ENCODE results near the gene PRR14L. TPM values are rescaled to one million over a fixed set of nuclear protein-coding genes. Genes with fewer than 3 reads are reported as not detected.

The PRR14L gene
- total RNA-seq, 1 experiment from 2014 or later = 43.9 TPM

GRCh38 chr22:31750365-31751284 is 693 bp upstream of the PRR14L start:
- ChIA-PET CTCF (interaction anchor here (1.2 kb wide), 1 partner anchor 220 kb away, joined by 8 read pairs; no protein-coding TSS in a partner anchor), POLR2A (ENCODE audit: unreplicated experiment) (no interaction called here)
- DNase-seq = no peak
- H3K27ac ChIP-seq = peak overlapping the region; percentile 73; the same call in 1 of the 2 replicates
- intact Hi-C loops (cut with micrococcal nuclease; ENCODE audit: unreplicated experiment) = loop anchor here (1.0 to 5.0 kb wide), 4 partner anchors 50 to 254 kb away; partner anchors contain the start of gene SFI1
- no peaks in the 10 kb centered on the region for H3K9me3 ChIP-seq (ENCODE audit: insufficient read depth, low read depth)
- peak overlapping the region; percentile 87 for H3K4me2 ChIP-seq
- peak overlapping the region; percentile 86; the same call in 1 of the 2 replicates for H3K4me3 ChIP-seq
- peak overlapping the region; percentile 79 for H2AFZ ChIP-seq
- peaks cover 49% of the 10 kb centered on the region for H3K4me1 ChIP-seq (replicated peaks; ENCODE audit: insufficient read depth)
- no peak for TF ChIP-seq CTCF (conservative IDR thresholded peaks at IDR 0.05)
- no peak for TF ChIP-seq EZH2 (IDR thresholded peaks at IDR 0.05; ENCODE audit: low read depth)
- no peaks in the 10 kb centered on the region for H3K9me2 ChIP-seq (ENCODE audit: insufficient read depth)
- peaks cover 25% of the 10 kb centered on the region for H3F3A ChIP-seq (ENCODE audit: insufficient read depth, low read depth)
- no peaks in the 10 kb centered on the region for H4K20me1 ChIP-seq (ENCODE audit: insufficient read depth)
- peaks cover 56% of the 10 kb centered on the region for H3K79me2 ChIP-seq (ENCODE audit: low read depth)
- H3K27me3 ChIP-seq (ENCODE audit: insufficient read depth, low read depth) = no peaks in the 10 kb centered on the region
- peaks cover 4% of the 10 kb centered on the region; the same call in 1 of the 2 replicates for H3K36me3 ChIP-seq (ENCODE audit: low read depth)
- BruUV-seq (replicated peaks) = no TSS peak

- H3K9me2 ChIP-seq (ENCODE audit: insufficient read depth) = no peaks in the 10 kb centered on the region
- TF ChIP-seq EZH2 (IDR thresholded peaks at IDR 0.05; ENCODE audit: low read depth) (no peak), CTCF (conservative IDR thresholded peaks at IDR 0.05) (no peak)
- H3K36me3 ChIP-seq (ENCODE audit: low read depth) = peaks cover 4% of the 10 kb centered on the region; the same call in 1 of the 2 replicates
- no peaks in the 10 kb centered on the region for H3K9me3 ChIP-seq (ENCODE audit: insufficient read depth, low read depth)
- peaks cover 18% of the 10 kb centered on the region for H3F3A ChIP-seq (ENCODE audit: insufficient read depth, low read depth)
- ChIA-PET CTCF (no interaction called here), POLR2A (ENCODE audit: unreplicated experiment) (interaction anchor here (0.6 kb wide), 1 partner anchor 27 kb away, joined by 4 read pairs; no protein-coding TSS in a partner anchor)
- peak overlapping the region; percentile 86 for H3K4me3 ChIP-seq
- DNase-seq = no peak
- intact Hi-C loops (cut with micrococcal nuclease; ENCODE audit: unreplicated experiment) = no loop called here
- H2AFZ ChIP-seq = no peak overlapping the region
- H4K20me1 ChIP-seq (ENCODE audit: insufficient read depth) = no peaks in the 10 kb centered on the region
- peak overlapping the region; percentile 84 for H3K4me2 ChIP-seq
- H3K27ac ChIP-seq = no peak overlapping the region
- H3K79me2 ChIP-seq (ENCODE audit: low read depth) = peaks cover 55% of the 10 kb centered on the region
- H3K4me1 ChIP-seq (replicated peaks; ENCODE audit: insufficient read depth) = peaks cover 34% of the 10 kb centered on the region
- no TSS peak for BruUV-seq (replicated peaks)
- no peaks in the 10 kb centered on the region for H3K27me3 ChIP-seq (ENCODE audit: insufficient read depth, low read depth)
Measured at GRCh38 chr22:31748490-31748889, 1.4 kb downstream of the PRR14L start.

- H3K4me1 ChIP-seq (replicated peaks; ENCODE audit: insufficient read depth) = peaks cover 25% of the 10 kb centered on the region
- no peak for TF ChIP-seq EZH2 (IDR thresholded peaks at IDR 0.05; ENCODE audit: low read depth)
- no peak for TF ChIP-seq CTCF (conservative IDR thresholded peaks at IDR 0.05)
- peaks cover 4% of the 10 kb centered on the region; the same call in 1 of the 2 replicates for H3K36me3 ChIP-seq (ENCODE audit: low read depth)
- H3K4me3 ChIP-seq = no peak overlapping the region
- H3K79me2 ChIP-seq (ENCODE audit: low read depth) = peaks cover 66% of the 10 kb centered on the region
- H3K27me3 ChIP-seq (ENCODE audit: insufficient read depth, low read depth) = no peaks in the 10 kb centered on the region
- DNase-seq = no peak
- ChIA-PET POLR2A (ENCODE audit: unreplicated experiment) (no interaction called here), CTCF (no interaction called here)
- H3K9me3 ChIP-seq (ENCODE audit: insufficient read depth, low read depth) = no peaks in the 10 kb centered on the region
- H4K20me1 ChIP-seq (ENCODE audit: insufficient read depth) = 0 out of 2 replicates have a peak, but pooled peaks cover 4% of the 10 kb centered on the region
- no peak overlapping the region for H2AFZ ChIP-seq
- intact Hi-C loops (cut with micrococcal nuclease; ENCODE audit: unreplicated experiment) = no loop called here
- H3K9me2 ChIP-seq (ENCODE audit: insufficient read depth) = no peaks in the 10 kb centered on the region
- no peak overlapping the region for H3K27ac ChIP-seq
- no TSS peak for BruUV-seq (replicated peaks)
- H3K4me2 ChIP-seq = peak overlapping the region; percentile 84; the same call in 1 of the 2 replicates
- peaks cover 7% of the 10 kb centered on the region; the same call in 1 of the 2 replicates for H3F3A ChIP-seq (ENCODE audit: insufficient read depth, low read depth)
Measured at GRCh38 chr22:31747441-31747840, 2.5 kb downstream of the PRR14L start.
